ENCODE data around the gene THOC6.

Gene THOC6

DNA sequence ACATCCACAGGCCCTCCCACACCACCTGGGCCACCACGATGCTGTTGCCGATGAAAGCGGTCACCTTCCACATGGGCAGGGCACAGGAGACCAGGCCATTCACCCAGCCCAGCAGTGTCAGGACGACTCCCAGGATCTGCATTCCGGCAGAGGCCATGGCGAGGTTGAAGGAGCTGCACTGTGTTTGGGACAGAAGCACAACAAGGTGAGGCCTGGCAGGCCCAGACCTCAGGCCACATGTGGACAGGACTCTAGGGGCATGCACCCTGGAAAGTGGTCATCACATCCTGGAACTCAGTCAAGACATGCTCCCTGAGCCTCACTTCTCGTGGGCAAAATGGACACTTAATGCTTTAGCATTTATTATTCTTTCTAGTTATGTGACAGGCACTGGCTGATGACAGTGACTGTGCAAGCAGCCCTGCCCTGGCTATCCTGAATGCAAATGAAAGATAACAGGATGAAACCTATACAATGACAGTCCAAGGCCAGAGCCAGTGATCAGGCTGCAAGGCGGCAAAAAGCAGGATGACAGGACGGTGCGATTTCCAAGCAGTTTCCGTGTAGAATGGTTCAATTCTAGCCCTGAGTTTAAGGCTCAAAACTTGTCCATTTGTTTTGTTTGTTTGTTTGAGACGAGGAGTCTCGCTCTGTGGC is 7.8 kb upstream of the THOC6 start:
- no peak for DNase-seq (ENCODE audit: low read depth in 2 of 2)

DNA sequence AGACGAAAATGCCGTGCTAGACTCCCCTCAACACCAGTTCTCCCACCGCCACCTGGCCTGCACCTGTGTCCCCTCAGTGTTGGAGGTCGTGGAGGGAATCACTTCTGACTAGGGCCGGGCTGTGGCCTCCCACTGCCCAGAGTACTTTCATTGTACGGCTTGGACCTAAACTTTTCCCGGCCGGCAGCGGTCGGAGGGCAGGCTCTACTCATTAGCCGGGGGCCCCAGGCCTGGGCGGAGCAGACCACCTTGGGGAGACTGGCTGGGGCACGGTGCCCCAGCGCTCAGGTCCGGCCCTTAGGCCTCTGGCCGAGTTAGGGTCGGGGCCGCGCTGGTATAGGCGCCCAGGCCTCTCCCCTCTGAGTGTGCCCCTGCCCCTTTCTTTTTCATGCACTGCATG is 6.5 kb upstream of the THOC6 start:
- DNase-seq (ENCODE audit: low read depth in 2 of 2): no peak

DNA sequence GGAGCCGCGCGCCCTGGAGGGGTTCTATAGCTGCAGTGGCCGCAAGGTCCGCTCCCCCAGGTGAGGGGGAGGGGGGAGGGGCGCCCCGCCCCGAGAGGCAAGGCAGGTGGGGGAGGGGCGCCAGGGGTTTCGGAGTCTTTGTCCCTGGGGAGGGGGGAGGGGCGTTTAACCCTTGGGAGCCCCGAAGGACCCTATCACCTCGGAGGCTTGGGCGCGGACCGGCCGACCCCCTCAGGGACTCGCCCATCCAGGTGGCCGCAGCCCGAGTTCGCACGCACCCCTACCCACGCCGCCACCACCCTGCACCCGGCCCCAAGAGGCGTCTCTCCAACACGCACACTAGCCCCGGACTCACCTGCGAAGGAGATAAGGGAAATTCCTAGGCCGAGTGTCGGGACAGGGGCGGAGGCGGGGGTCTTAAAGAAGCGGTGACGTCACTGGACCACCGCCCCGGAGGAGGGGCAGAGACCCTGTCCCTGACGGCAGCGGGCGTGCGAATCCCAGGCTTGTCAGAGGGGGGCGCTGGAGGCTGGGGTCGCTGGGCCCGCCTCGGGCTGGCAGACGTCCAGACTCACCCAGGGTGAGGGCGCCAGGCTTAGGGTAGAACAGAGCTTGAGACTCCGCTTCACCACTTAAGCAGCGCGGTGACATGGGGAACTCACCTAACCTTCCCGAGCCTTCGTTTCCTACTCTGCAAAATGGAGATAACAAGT is 5.9 kb upstream of the THOC6 start, which contains the start of gene CLDN6:
CLDN6 (minus strand) TSS at position 390 of the 713 bp plus-strand sequence. CDS start 2,162 bp downstream, outside the sequence.
- no peak for DNase-seq (ENCODE audit: low read depth in 2 of 2)

DNA sequence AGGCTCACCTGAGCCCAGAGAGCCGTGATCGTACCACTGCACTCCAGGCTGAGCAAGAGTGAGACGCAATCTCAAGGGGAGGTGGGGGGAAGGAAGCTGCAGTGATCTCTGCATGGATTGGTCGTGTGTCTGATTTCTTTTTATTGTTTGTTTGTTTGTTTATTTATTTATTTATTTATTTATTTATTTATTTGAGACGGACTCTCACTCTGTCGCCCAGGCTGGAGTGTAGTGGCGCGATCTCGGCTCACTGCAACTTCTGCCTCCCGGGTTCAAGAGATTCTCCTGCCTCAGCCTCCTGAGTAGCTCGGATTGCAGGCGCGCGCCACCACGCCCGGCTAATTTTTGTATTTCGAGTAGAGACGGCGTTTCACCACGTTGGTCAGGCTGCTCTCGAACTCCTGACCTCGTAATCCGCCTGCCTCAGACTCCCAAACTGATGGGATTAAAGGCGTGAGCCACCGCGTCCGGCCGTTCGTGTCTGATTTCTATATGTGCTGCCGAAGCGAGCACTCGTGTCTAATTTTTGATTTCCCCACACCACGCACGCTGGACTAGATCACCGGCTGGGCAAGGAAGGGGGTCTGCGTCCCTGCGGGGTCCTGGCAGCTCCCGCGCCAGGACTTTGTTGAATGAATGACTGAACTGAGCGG is 4.1 kb upstream of the THOC6 start:
- no peak for DNase-seq (ENCODE audit: low read depth in 2 of 2)

DNA sequence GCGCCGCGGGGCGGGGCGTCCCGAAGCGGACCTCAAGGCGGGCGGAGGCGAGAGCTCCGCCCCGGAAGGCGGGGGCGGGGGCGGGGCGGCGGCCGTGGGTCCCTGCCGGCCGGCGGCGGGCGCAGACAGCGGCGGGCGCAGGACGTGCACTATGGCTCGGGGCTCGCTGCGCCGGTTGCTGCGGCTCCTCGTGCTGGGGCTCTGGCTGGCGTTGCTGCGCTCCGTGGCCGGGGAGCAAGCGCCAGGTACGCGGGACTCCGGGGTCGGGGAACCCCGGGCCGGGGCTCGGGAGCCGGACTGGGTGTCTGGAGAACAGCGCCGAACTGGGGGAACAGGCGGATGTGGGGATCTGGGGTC is 3.6 kb upstream of the THOC6 start, which contains the start of gene TNFRSF12A:
TNFRSF12A (plus strand) TSS at position 122 of the 357 bp plus-strand sequence; CDS start at position 152, 30 bp downstream.
- DNase-seq (ENCODE audit: low read depth in 2 of 2): peak; percentile 63 to 66

DNA sequence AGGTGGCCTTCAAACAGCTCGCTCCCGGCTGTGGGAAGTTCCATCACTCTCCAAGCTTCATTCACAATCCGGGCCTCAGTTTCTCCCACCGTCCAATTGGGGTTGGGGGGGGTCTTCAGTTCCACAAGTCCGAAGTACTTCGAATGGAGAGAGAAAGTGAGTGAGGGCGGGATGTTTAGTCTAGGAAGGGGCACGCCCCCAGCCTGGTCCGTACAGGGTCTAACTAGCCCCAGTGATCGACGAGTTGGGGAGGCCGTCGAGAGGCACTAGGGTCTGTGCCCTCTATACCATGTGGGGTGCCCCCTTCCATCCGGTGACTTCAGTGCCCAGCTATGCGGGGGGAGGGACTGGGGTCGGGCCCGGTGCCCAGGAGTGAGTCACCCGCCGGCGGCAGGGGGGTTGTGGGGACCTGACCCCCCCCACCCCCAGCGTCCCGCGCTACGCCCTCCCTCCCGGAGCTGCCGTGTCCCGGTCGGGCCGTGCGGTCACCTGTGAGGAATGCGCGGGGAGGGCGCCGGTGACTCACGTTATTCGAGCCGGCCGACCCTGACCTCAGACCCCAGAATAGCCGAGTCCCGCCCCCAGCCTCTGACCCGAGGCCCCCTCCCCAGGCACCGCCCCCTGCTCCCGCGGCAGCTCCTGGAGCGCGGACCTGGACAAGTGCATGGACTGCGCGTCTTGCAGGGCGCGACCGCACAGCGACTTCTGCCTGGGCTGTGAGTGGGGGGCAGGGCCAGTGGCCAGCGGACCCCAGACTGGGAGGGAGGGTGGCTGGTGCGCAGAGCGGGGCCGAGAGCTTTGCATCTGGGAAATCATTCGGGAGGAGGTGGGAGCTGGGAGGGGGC is 3.0 kb upstream of the THOC6 start:
- DNase-seq (ENCODE audit: low read depth in 2 of 2): peak in 1 of 2 donors; percentile 32

DNA sequence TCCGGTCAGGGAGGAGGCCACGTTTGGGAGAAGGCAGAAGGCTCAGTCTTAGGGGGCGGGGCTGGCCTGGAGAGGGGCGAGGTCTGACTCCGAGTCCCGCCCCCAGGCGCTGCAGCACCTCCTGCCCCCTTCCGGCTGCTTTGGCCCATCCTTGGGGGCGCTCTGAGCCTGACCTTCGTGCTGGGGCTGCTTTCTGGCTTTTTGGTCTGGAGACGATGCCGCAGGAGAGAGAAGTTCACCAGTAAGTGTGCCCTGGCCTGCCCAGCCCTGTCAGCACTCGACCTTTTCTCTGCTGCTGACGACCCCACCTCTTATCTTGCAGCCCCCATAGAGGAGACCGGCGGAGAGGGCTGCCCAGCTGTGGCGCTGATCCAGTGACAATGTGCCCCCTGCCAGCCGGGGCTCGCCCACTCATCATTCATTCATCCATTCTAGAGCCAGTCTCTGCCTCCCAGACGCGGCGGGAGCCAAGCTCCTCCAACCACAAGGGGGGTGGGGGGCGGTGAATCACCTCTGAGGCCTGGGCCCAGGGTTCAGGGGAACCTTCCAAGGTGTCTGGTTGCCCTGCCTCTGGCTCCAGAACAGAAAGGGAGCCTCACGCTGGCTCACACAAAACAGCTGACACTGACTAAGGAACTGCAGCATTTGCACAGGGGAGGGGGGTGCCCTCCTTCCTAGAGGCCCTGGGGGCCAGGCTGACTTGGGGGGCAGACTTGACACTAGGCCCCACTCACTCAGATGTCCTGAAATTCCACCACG is 2.2 kb upstream of the THOC6 start:
- DNase-seq (ENCODE audit: low read depth in 2 of 2): peak; percentile 80 to 84

DNA sequence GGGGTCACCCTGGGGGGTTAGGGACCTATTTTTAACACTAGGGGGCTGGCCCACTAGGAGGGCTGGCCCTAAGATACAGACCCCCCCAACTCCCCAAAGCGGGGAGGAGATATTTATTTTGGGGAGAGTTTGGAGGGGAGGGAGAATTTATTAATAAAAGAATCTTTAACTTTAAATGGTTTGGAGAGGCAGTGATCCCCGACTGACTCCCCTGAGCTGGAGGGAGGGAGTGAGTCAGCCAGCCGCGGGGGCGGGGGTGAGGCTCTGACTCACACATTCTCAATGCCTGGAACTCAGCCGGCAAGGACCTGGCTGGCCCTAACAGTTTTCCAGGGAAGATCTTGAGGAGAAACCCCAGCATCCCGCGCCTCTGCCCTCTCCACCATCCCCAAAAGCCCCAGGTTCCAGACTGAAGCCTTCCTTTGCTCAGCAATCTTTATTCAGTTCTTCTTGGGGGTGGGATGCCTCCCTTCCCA is 1.6 kb upstream of the THOC6 start:
- DNase-seq (ENCODE audit: low read depth in 2 of 2): peak; percentile 84 to 87

DNA sequence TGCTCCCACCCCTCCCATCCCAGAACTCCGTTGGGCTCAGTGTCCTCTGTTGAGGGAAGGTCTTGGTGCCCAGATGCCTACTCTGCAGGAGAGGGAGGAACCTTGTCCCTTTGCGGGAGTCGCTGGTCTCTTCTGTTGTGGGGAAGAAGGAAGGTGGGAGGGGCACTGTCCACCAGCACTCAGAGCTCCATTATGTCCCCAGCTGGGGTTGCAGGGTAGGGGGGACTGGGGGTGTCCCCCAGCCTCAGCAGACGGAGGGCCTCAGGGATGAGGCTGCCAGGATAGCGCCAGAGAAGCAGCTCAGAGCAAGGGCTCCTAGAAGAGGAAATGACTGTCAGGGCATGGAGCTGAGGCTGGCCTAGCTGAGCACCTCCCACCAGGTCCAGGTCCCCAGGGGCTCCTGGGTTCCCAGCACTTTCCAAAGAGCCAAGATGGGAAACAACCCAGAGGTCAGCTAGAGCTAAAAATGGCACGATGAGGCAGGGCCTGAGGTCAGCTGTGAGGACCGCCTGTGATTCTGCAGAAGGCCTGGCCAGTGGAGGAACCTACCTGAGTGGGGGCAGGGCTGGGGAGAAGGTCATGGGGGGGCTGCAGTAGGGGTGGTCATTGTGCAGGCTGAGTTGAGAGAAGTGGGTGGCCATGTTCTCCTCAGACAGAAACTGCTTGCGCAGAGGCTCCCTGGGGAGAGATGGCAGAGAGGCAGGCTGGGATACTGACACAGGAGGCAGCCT is 986 bp upstream of the THOC6 start:
- no peak for DNase-seq (ENCODE audit: low read depth in 2 of 2)

DNA sequence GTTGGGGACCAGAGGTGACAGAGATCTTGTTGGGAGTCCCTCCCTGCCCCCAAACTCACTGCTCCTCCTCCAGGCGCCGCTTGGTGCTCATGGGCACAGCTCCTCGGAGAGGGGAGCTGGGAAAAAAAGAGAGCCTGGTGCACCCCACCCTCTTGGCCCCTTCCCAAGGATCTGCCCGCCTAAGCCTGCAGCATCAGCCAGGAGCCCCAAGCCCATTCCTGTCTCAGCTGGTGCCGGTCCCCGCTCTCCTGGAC is 493 bp upstream of the THOC6 start:
- DNase-seq (ENCODE audit: low read depth in 2 of 2): no peak

DNA sequence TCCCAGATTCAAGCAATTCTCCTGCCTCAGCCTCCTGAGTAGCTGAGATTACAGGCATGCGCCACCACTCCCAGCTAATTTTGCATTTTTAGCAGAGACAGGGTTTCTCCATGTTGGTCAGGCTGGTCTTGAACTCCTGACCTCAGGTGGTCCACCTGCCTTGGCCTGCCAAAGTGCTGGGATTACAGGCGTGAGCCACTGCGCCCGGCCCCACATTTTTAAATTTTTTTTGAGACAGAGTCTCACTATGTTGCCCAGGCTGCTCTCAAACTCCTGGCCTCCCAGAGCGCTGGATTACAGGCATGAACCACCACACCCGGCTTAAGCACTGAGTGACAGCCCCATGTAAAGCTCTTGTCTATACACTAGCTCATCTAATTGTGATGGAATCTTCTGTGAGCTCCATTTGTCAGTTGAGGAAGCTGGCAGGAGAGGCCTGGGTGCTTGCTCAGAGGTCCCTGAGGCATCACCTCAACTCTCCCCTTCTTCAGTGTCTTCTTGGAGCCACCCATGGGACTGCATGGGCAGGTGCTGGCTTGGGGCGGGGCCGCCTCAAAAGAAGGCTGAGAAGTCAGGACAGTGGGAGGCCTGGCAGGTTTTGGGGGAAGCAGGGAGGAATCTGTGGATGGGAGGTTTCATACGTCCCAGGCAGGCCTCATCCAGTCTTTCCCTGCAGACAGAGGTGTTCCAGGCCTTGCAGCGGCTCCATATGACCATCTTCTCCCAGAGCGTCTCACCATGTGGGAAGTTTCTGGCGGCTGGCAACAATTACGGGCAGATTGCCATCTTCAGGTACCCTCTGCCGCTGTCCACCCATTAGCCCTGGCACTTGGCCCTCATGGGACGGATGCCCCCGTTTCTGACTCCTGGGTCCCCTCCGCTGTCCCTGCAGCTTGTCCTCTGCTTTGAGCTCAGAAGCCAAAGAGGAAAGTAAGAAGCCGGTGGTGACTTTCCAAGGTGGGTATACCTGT is 1.5 kb downstream of the THOC6 start:
- no peak for DNase-seq (ENCODE audit: low read depth in 2 of 2)

DNA sequence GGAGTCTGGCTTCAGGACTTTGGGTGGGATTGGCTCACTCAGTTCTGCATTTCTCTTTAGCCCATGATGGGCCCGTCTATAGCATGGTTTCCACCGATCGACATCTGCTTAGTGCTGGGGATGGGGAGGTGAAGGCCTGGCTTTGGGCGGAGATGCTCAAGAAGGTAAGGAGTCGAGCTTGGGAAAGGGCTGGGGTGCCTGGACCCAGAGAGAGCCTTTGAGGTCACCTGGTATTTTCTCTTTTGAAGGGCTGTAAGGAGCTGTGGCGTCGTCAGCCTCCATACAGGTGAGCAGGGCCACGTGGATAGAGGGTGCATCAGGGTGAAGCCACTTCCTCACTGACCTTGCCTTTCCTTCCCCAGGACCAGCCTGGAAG is 2.2 kb downstream of the THOC6 start:
- no peak for DNase-seq (ENCODE audit: low read depth in 2 of 2)

DNA sequence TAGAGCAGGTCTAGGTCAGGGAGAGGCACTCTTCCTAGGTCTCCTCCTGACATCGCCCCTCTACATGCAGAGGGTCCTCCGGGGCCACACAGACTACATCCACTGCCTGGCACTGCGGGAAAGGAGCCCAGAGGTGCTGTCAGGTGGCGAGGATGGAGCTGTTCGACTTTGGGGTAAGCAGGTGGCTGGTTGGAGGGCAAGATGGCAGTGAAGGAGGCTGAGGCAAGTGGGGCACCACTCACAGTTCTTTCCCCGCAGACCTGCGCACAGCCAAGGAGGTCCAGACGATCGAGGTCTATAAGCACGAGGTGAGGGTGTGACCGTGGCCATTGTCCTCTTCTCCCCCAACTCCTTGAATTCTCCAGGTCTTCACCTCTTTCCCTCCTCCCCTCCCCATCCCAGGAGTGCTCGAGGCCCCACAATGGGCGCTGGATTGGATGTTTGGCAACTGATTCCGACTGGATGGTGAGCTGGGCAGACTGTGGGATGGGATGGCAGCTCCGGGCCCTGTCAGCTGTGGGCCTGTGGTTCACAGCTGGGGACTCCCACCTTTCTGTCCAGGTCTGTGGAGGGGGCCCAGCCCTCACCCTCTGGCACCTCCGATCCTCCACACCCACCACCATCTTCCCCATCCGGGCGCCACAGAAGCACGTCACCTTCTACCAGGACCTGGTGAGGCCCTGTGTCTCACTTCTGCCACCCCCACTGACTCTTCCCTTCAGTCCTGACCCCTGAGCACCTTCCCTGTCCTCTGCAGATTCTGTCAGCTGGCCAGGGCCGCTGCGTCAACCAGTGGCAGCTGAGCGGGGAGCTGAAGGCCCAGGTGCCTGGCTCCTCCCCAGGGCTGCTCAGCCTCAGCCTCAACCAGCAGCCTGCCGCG is 3.0 kb downstream of the THOC6 start:
- no peak for DNase-seq (ENCODE audit: low read depth in 2 of 2)

DNA sequence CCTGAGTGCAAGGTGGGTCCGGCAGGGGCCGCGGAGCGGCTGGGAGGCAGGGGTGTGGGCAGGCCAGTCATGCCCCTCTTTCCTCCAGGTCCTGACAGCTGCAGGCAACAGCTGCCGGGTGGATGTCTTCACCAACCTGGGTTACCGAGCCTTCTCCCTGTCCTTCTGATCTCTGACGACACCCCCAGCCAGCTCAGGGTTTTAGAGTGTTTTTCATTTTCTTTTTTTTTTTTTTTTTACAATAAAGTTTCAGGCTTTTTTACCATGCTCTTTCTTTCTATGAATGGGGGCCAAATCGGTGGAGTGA is 3.6 kb downstream of the THOC6 start:
- no peak for DNase-seq (ENCODE audit: low read depth in 2 of 2)

DNA sequence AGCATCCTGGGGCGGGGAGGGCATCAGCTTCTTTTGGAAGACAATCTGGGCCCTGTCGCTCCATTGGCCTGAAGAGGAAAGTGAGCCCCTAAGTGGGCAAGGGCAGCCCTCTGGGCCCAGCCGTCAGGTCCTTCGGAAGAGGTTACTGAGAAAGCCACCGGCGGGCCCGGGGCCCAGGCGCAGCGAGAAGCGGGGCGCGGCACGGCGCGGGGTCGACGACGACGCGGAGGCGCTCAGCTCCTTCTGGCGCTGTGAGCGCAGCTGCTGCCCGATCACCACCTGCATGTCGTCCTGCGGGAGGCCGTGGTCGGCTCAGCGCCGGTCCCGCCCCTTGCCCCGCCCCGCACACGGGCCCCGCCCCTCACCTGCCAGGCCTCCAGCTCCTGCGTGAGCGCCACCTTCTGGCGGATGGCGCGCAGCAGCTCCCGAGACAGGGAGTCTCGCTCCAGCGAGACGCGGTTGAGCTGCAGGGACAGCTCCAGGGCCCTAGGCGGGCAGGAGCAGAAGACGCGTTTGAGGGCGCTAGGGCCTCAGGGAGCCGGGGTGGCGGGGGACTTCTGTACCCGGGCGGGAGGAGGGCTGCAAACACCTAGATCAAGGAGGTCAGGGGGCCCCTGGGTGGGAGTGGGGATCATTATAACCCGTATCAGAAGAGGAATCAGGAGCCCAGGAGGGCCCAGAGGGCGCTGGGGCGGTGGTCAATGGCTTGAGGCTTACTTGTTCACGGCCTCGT is 4.3 kb downstream of the THOC6 start:
- peak; percentile 88 to 90 for DNase-seq (ENCODE audit: low read depth in 2 of 2)

DNA sequence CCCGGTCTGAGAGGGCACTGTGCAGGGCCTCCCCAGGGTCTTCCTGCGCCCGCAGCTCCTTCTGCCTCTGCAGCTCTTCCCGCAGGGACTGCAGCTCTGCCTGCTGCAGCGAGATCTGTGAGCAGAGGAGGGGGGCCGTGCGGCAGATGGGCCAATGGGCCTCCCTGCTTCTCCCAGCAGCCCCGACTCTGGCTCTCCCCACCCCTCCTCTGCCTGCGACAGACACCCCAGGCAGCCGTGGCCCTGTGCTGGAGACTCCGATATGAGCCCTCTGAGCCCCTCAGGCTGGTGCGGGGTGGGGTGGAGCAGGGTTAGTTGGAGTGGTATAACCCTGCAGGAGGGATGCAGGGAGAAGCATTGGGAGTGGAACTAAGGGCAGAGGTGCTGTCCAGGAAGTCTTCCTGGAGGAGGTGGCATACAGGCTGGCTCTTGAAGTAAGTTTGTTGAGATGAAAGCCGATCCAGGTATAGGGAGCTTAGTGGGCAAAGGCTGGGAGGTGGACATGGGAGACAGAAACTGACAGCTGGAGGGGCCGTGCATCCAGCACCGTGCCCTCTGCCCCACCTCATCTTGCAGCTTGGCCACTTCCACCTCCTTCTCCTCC is 5.0 kb downstream of the THOC6 start:
- no peak for DNase-seq (ENCODE audit: low read depth in 2 of 2)

DNA sequence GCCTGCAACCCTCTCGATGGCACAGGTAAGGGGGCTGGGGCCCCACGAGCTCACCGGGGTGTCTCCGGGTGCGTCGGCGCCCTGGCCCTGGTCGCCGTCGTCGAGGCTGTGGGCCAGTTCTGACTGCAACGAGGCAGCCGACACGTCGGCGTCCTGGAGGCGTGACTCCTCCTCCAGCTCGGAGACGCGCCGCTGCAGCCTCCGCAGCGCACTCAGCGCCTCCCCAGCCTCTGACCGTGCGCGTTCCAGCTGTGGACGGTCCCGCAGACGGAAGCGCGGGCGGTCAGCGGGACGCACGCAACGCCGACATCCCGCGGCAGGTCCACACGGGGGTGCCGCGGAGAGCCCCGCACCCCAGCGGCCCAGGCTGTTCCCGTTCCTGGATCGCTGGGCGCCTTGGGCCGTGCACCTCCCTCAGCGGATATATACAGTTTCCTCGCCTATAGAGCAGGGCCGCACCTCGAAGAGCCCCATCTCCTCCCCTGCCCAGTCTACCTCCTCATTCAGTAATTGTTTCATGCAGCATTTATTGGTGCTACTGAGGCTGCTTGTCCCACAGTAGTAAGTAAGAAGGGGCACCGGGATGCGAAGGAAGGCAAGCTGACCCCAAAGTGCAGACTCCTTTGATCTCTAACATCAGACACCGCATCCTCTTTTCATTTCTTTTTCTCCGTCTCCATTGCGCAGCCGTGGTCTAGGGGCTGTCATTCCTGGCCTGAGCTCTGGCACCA is 5.8 kb downstream of the THOC6 start:
- DNase-seq (ENCODE audit: low read depth in 2 of 2): no peak

Measured in stimulated activated CD8-positive, alpha-beta memory T cell treated with anti-CD3 and anti-CD28 coated beads, Interleukin-2, amount 100 ng/mL, for 48 hours (primary cell).